ENCODE measurements around the gene SMPD2. TPM values are rescaled to one million over a fixed set of nuclear protein-coding genes. Genes with fewer than 3 reads are reported as not detected.

Gene SMPD2
- total and polyA plus RNA-seq, 9 donors, result 7.7 to 21.7 (median 8.9) TPM

GRCh38 chr6:109396046-109396718, 44.3 kb upstream of the SMPD2 start:
- intact Hi-C loops (cut with DNase I), result loop anchor here in 1 of 4 donors (2.0 kb wide), 1 partner anchor 207 kb away; no protein-coding TSS in a partner anchor
- Histone ChIP-seq H3K27ac (no peak overlapping the region), H3K4me3 (no peak overlapping the region), H3K36me3 (no peaks in the 10 kb centered on the region), H3K27me3 (no peaks in the 10 kb centered on the region), H3K9me3 (no peaks in the 10 kb centered on the region), H3K4me1 (ENCODE audit: insufficient read depth) (no peaks in the 10 kb centered on the region)
- TF ChIP-seq, protein P1, sequence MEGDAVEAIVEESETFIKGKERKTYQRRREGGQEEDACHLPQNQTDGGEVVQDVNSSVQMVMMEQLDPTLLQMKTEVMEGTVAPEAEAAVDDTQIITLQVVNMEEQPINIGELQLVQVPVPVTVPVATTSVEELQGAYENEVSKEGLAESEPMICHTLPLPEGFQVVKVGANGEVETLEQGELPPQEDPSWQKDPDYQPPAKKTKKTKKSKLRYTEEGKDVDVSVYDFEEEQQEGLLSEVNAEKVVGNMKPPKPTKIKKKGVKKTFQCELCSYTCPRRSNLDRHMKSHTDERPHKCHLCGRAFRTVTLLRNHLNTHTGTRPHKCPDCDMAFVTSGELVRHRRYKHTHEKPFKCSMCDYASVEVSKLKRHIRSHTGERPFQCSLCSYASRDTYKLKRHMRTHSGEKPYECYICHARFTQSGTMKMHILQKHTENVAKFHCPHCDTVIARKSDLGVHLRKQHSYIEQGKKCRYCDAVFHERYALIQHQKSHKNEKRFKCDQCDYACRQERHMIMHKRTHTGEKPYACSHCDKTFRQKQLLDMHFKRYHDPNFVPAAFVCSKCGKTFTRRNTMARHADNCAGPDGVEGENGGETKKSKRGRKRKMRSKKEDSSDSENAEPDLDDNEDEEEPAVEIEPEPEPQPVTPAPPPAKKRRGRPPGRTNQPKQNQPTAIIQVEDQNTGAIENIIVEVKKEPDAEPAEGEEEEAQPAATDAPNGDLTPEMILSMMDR (IDR thresholded peaks at IDR 0.05), result no peak
- TF ChIP-seq EP300 (IDR thresholded peaks at IDR 0.05) (no peak), POLR2A (IDR thresholded peaks at IDR 0.05) (no peak)
- no peak for DNase-seq
- WGBS, 3 donors, result 93 to 95% (median 94%) methylated on average over 12 of the region's 12 CpGs

GRCh38 chr6:109397020-109397419, 43.5 kb upstream of the SMPD2 start:
- WGBS, 3 donors, result 59 to 86% (median 77%) methylated on average over 4 of the region's 4 CpGs

DNA sequence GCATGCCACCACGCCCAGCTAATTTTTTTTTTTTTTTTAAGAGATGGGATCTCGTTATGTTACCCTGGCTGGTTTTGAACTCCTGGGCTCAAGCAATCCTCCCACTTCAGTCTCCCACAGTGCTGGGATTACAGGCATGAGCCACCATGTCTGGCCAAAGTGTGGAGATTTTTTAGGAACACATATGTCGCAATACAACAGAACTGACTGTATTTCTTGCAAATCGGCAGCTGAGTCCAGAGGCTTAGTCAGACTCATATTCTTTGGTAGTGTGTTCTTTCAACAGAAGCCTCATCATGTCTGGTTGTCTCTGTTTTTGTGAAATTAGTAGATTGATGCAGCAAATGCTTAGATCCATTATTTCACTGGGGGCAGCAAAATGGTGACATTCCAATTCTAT, 34.3 kb upstream of the SMPD2 start:
- Histone ChIP-seq H3K36me3 (no peaks in the 10 kb centered on the region), H3K4me3 (no peak overlapping the region), H3K27ac (no peak overlapping the region), H3K27me3 (no peaks in the 10 kb centered on the region), H3K4me1 (ENCODE audit: insufficient read depth) (no peaks in the 10 kb centered on the region), H3K9me3 (no peaks in the 10 kb centered on the region)
- 80 to 87% (median 85%) methylated on average over 4 of the region's 4 CpGs for WGBS, 3 donors
- DNase-seq, result no peak
- intact Hi-C loops (cut with DNase I), result no loop called here
- TF ChIP-seq, protein P1 (IDR thresholded peaks at IDR 0.05), result no peak
- TF ChIP-seq EP300 (IDR thresholded peaks at IDR 0.05) (no peak), POLR2A (IDR thresholded peaks at IDR 0.05) (no peak)

More at GRCh38 chr6:109397020-109397419, 43.5 kb upstream of the SMPD2 start:
- DNase-seq, result no peak
- intact Hi-C loops (cut with DNase I), result loop anchor here in 1 of 4 donors (2.0 kb wide), 1 partner anchor 208 kb away; no protein-coding TSS in a partner anchor
- H3K4me3 ChIP-seq, result no peak overlapping the region
- TF ChIP-seq EP300 (IDR thresholded peaks at IDR 0.05) (no peak), POLR2A (IDR thresholded peaks at IDR 0.05) (no peak)
- TF ChIP-seq, protein P1 (IDR thresholded peaks at IDR 0.05), result no peak
- H3K36me3 ChIP-seq, result no peaks in the 10 kb centered on the region
- H3K4me1 ChIP-seq (ENCODE audit: insufficient read depth), result no peaks in the 10 kb centered on the region
- H3K27me3 ChIP-seq, result no peaks in the 10 kb centered on the region
- H3K27ac ChIP-seq, result no peak overlapping the region
- no peaks in the 10 kb centered on the region for H3K9me3 ChIP-seq

DNA sequence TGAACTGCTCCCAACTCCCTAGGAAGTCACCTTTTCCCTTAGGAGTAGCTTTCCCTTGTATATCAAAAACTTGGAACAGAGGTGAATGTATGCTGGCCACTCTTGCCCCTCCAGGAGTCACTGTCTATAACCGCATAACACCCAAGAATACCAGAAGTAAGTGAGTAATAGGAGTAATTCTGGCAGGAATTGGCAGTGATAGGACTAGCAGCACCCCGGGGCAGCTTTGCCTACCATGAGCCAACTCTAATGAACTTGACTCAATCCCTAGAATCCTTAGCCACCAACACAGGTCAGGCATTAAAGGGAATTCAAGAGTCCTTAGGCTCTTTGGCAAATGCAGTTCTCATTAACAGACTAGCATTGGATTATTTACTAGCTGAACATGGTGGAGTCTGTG, 29.5 kb upstream of the SMPD2 start:
- no peak for DNase-seq
- H3K27me3 ChIP-seq, result no peaks in the 10 kb centered on the region
- H3K36me3 ChIP-seq, result no peaks in the 10 kb centered on the region
- no peak overlapping the region for H3K27ac ChIP-seq
- H3K4me3 ChIP-seq, result no peak overlapping the region
- WGBS, 3 donors, result 81 to 96% (median 94%) methylated on average over 2 of the region's 2 CpGs
- intact Hi-C loops (cut with DNase I), result loop anchor here in 1 of 4 donors (5.0 kb wide), 1 partner anchor 69 kb away; no protein-coding TSS in a partner anchor
- no peaks in the 10 kb centered on the region for H3K4me1 ChIP-seq (ENCODE audit: insufficient read depth)
- H3K9me3 ChIP-seq, result no peaks in the 10 kb centered on the region
- TF ChIP-seq, protein P1 (IDR thresholded peaks at IDR 0.05), result no peak
- no peak for TF ChIP-seq POLR2A (IDR thresholded peaks at IDR 0.05)
- TF ChIP-seq EP300 (IDR thresholded peaks at IDR 0.05), result no peak

Measured in ovary (tissue), 9 donors.